PC-3 (cell line): ENCODE measurements around the gene MGAM2.

Source experiments
- EZH2phosphoT487 ChIP-seq: fragments of 300-600 bp; sonication (generic); IDR thresholded peaks from 2 replicates; pipeline ENCODE4 v1.6.1; 2018; ENCODE audit warnings: mild to moderate bottlenecking, antibody characterized with exemption, low read length, borderline replicate concordance
- TF ChIP-seq, protein P1 (sequence below): fragments of 300-600 bp; sonication (generic); conservative IDR thresholded peaks from 2 replicates; pipeline ENCODE4 v1.5.1; 2017; ENCODE audit warnings: antibody characterized with exemption, low read depth, mild to moderate bottlenecking, low read length

DNA sequence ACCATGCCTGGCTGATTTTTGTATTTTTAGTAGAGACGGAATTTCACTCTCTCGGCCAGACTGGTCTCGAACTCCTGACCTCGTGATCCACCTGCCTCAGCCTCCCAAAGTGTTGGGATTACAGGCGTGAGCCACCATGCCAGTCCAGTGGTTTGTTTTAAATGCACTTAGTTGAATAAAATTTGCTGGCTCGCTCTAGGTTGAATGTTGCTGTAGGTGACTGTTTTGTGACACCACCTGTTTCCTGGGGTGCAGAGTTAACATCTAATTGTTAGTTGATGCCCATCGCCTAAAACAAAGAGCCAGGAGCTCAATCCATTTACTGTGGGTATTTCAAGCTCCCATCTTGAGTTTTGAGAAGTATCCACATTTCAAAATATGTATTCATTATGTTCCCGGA, 31.2 kb downstream of the MGAM2 start:
- no peak for TF ChIP-seq EZH2phosphoT487
- TF ChIP-seq, protein P1, sequence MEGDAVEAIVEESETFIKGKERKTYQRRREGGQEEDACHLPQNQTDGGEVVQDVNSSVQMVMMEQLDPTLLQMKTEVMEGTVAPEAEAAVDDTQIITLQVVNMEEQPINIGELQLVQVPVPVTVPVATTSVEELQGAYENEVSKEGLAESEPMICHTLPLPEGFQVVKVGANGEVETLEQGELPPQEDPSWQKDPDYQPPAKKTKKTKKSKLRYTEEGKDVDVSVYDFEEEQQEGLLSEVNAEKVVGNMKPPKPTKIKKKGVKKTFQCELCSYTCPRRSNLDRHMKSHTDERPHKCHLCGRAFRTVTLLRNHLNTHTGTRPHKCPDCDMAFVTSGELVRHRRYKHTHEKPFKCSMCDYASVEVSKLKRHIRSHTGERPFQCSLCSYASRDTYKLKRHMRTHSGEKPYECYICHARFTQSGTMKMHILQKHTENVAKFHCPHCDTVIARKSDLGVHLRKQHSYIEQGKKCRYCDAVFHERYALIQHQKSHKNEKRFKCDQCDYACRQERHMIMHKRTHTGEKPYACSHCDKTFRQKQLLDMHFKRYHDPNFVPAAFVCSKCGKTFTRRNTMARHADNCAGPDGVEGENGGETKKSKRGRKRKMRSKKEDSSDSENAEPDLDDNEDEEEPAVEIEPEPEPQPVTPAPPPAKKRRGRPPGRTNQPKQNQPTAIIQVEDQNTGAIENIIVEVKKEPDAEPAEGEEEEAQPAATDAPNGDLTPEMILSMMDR = no peak
